BJ (cell line): ENCODE results near the gene AP3D1. TPM values are rescaled to one million over a fixed set of nuclear protein-coding genes. Genes with fewer than 3 reads are reported as not detected.

Experiments
- CTCF ChIA-PET: fragments of 350-600 bp; formaldehyde crosslinking; extraction: SDS; loops from one replicate; lab custom pipeline; 2021; ENCODE audit warnings: antibody characterized with exemption, inconsistent platforms; lab: Yijun Ruan, JAX
- POLR2A ChIA-PET: fragments of 300-600 bp; sonication (Branson Sonifier 250); formaldehyde crosslinking; extraction: SDS; loops from one replicate; lab custom pipeline; 2021; ENCODE audit warnings: antibody characterized with exemption; lab: Charles Lee
- DNase-seq: peaks from one replicate; pipeline ENCODE4 v3.0.0-alpha.2; 2011; ENCODE audit warnings: low read depth
- H3K27me3 ChIP-seq: 2 replicates; pipeline ENCODE4 v1.6.0; 2011; ENCODE audit warnings: low read length; ENCODE audit not compliant: control insufficient read depth, insufficient read depth
- H3K36me3 ChIP-seq: 2 replicates; pipeline ENCODE4 v1.5.1; 2011; ENCODE audit warnings: low read length; ENCODE audit not compliant: control insufficient read depth, insufficient read depth
- H3K4me3 ChIP-seq: 2 replicates; pipeline ENCODE4 v1.5.1; 2011; ENCODE audit warnings: low read depth, mild to moderate bottlenecking, control low read depth, low read length
- CTCF ChIP-seq: IDR thresholded peaks from 2 replicates; pipeline ENCODE4 v1.5.1; 2011; ENCODE audit warnings: low read depth, mild to moderate bottlenecking, control low read depth, inconsistent platforms, low read length, moderate library complexity; ENCODE audit not compliant: insufficient read depth
- polyA plus RNA-seq: library from polyadenylated mRNA; depleted of rRNA; stranded (reverse); fragments of >200 nt; gene quantifications from 2 replicates; pipeline ENCODE4 v1.2.3, GENCODE V29; 2011

The AP3D1 gene
- polyA plus RNA-seq, 1 experiment = 122 TPM

GRCh38 chr19:2099937-2100718 lies 51.2 kb downstream of the AP3D1 start:
- H3K36me3 ChIP-seq = peaks cover 29% of the 10 kb centered on the region
- no peak for DNase-seq
- no peak overlapping the region for H3K4me3 ChIP-seq
- CTCF ChIA-PET = interaction anchor here (0.9 kb wide), 1 partner anchor 80 kb away, joined by 3 read pairs; no protein-coding TSS in a partner anchor
- POLR2A ChIA-PET = no interaction called here
- TF ChIP-seq CTCF = no peak
- no peaks in the 10 kb centered on the region for H3K27me3 ChIP-seq

- ChIA-PET CTCF (interaction anchor here (0.9 kb wide), 1 partner anchor 79 kb away, joined by 3 read pairs; no protein-coding TSS in a partner anchor), POLR2A (no interaction called here)
- no peak for TF ChIP-seq CTCF
- no peak overlapping the region for H3K4me3 ChIP-seq
- H3K36me3 ChIP-seq = peaks cover 27% of the 10 kb centered on the region
- no peaks in the 10 kb centered on the region for H3K27me3 ChIP-seq
- no peak for DNase-seq
Observed at GRCh38 chr19:2099054-2099501, 52.3 kb downstream of the AP3D1 start.

GRCh38 chr19:2097886-2098327 lies 53.5 kb downstream of the AP3D1 start:
- no peak for DNase-seq
- no peaks in the 10 kb centered on the region for H3K27me3 ChIP-seq
- H3K36me3 ChIP-seq = peaks cover 26% of the 10 kb centered on the region
- no peak for TF ChIP-seq CTCF
- no peak overlapping the region for H3K4me3 ChIP-seq
- ChIA-PET CTCF (interaction anchor here (1.5 kb wide), 2 partner anchors 12 to 40 kb away, joined by 4 to 5 read pairs; no protein-coding TSS in a partner anchor), POLR2A (no interaction called here)

- peaks cover 29% of the 10 kb centered on the region for H3K36me3 ChIP-seq
- ChIA-PET CTCF (interaction anchor here (1.5 kb wide), 2 partner anchors 12 to 40 kb away, joined by 4 to 5 read pairs; no protein-coding TSS in a partner anchor), POLR2A (no interaction called here)
- H3K4me3 ChIP-seq = peak overlapping the region; percentile 44
- DNase-seq = no peak
- no peaks in the 10 kb centered on the region for H3K27me3 ChIP-seq
- no peak for TF ChIP-seq CTCF
Observed at GRCh38 chr19:2097203-2097885, 54.0 kb downstream of the AP3D1 start.

- ChIA-PET CTCF (interaction anchor here (1.5 kb wide), 1 partner anchor 13 kb away, joined by 5 read pairs; no protein-coding TSS in a partner anchor), POLR2A (no interaction called here)
- DNase-seq = peak; percentile 61
- H3K4me3 ChIP-seq = peak within 1 kb of the TSS; percentile 75
- peak; percentile 46 for TF ChIP-seq CTCF
- peaks cover 25% of the 10 kb centered on the region for H3K36me3 ChIP-seq
- no peaks in the 10 kb centered on the region for H3K27me3 ChIP-seq
Observed at GRCh38 chr19:2096480-2097202, 54.7 kb downstream of the AP3D1 start, which contains the start of gene IZUMO4. IZUMO4 (plus strand) TSS chr19:2096915; CDS start chr19:2096946, 31 bp downstream.
